Hippocampal formation (tissue), 2 donors: Measurements from ENCODE around the gene UNC50.
A peak's percentile ranks its signal among the peaks of the same experiment; 100 is the strongest.
"Not testable (repeated sequence)": the region's sequence is repeated elsewhere in the genome, so short reads cannot be mapped to it uniquely, and the experiment has no call there.

Experiments
- DNase-seq, 2 donors: peaks; one replicate each; lab custom pipeline; 2025; lab: John Stamatoyannopoulos, UW

The UNC50 gene

GRCh38 chr2:98608962-98609604 is 694 bp downstream of the UNC50 start:
- DNase-seq = no peak

GRCh38 chr2:98614024-98614739 is 5.8 kb downstream of the UNC50 start:
- DNase-seq = no peak

- DNase-seq = no peak
These were observed 7.1 kb downstream of the UNC50 start for GRCh38 chr2:98615481-98615880.

GRCh38 chr2:98617149-98617548 is 8.8 kb downstream of the UNC50 start:
- DNase-seq = no peak

- DNase-seq = no peak
These were observed 15.3 kb downstream of the UNC50 start for GRCh38 chr2:98623657-98624056.

GRCh38 chr2:98632351-98632750 is 24.0 kb downstream of the UNC50 start:
- DNase-seq = no peak

GRCh38 chr2:98634406-98635092 is 26.2 kb downstream of the UNC50 start:
- DNase-seq = no peak

- no peak for DNase-seq
These were observed 29.2 kb downstream of the UNC50 start for GRCh38 chr2:98637401-98638147.

GRCh38 chr2:98643496-98644100 is 35.2 kb downstream of the UNC50 start:
- DNase-seq = no peak

GRCh38 chr2:98647636-98648035 is 39.2 kb downstream of the UNC50 start:
- DNase-seq = no peak

- DNase-seq = no peak
These were observed 40.1 kb downstream of the UNC50 start for GRCh38 chr2:98648451-98648850.

GRCh38 chr2:98649135-98649991 is 41.0 kb downstream of the UNC50 start:
- DNase-seq = peak; percentile 72 to 81

- DNase-seq = no peak
These were observed 41.6 kb downstream of the UNC50 start for GRCh38 chr2:98649992-98650375.

GRCh38 chr2:98650998-98651397 is 42.6 kb downstream of the UNC50 start:
- DNase-seq = no peak

GRCh38 chr2:98654699-98655495 is 46.5 kb downstream of the UNC50 start:
- DNase-seq = no peak

- DNase-seq = no peak
These were observed 48.4 kb downstream of the UNC50 start for GRCh38 chr2:98656800-98657199.

- DNase-seq = no peak
These were observed 50.6 kb downstream of the UNC50 start for GRCh38 chr2:98658816-98659490.

GRCh38 chr2:98659491-98659840 is 51.1 kb downstream of the UNC50 start:
- DNase-seq = not testable (repeated sequence)

GRCh38 chr2:98663511-98664090 is 55.2 kb downstream of the UNC50 start:
- DNase-seq = no peak
